Left ventricle myocardium inferior (tissue), 1 donor: ENCODE data around the gene FTCDNL1. TPM values are rescaled to one million over a fixed set of nuclear protein-coding genes. Genes with fewer than 3 reads are reported as not detected.

ENCODE experiments used
- DNase-seq: peaks from one replicate; pipeline ENCODE4 v3.0.0-alpha.2; 2020
- H3K27ac ChIP-seq: fragments of 200-600 bp; replicated peaks from 2 replicates; pipeline ENCODE4 v1.8.0; 2021
- H3K27me3 ChIP-seq: fragments of 200-600 bp; 2 replicates; pipeline ENCODE4 v1.8.0; 2021; ENCODE audit warnings: low read depth
- H3K36me3 ChIP-seq: fragments of 200-600 bp; 2 replicates; pipeline ENCODE4 v1.8.0; 2021
- H3K4me1 ChIP-seq: fragments of 200-600 bp; 2 replicates; pipeline ENCODE4 v1.8.0; 2021
- H3K4me3 ChIP-seq: fragments of 200-600 bp; 2 replicates; pipeline ENCODE4 v1.8.0; 2021; ENCODE audit warnings: mild to moderate bottlenecking, moderate library complexity
- H3K9me3 ChIP-seq: fragments of 200-600 bp; replicated peaks from 2 replicates; pipeline ENCODE4 v1.8.0; 2021
- intact Hi-C: fragments of 100-400 bp; cut with micrococcal nuclease; formaldehyde crosslinking; loops from one replicate; pipeline ENCODE4 v1.11.0; 2022
- total RNA-seq: library from RNA; stranded (reverse); fragmentation: NEBNext Ultra II Directional; extraction: Animal tissue kit (Norgen Biotek cat#: 25700); gene quantifications from one replicate; pipeline ENCODE4 v1.2.1, GENCODE V29; 2021
- TF ChIP-seq, protein P1 (sequence below): fragments of 200-600 bp; IDR thresholded peaks from 2 replicates; pipeline ENCODE4 v1.8.0; 2021; ENCODE audit warnings: antibody characterized with exemption, mild to moderate bottlenecking, borderline replicate concordance
- donor health status: DM: no; HTN: yes; CAD: no; lungs with severe emphysema.

FTCDNL1 gene
- total RNA-seq, 1 donor from 2014 or later: 2.7 TPM

- Histone ChIP-seq H3K4me3 (no peak overlapping the region), H3K36me3 (no peaks in the 10 kb centered on the region), H3K4me1 (no peaks in the 10 kb centered on the region), H3K27ac (no peak overlapping the region), H3K9me3 (no peaks in the 10 kb centered on the region), H3K27me3 (no peaks in the 10 kb centered on the region)
- intact Hi-C loops: no loop called here
- TF ChIP-seq, protein P1, sequence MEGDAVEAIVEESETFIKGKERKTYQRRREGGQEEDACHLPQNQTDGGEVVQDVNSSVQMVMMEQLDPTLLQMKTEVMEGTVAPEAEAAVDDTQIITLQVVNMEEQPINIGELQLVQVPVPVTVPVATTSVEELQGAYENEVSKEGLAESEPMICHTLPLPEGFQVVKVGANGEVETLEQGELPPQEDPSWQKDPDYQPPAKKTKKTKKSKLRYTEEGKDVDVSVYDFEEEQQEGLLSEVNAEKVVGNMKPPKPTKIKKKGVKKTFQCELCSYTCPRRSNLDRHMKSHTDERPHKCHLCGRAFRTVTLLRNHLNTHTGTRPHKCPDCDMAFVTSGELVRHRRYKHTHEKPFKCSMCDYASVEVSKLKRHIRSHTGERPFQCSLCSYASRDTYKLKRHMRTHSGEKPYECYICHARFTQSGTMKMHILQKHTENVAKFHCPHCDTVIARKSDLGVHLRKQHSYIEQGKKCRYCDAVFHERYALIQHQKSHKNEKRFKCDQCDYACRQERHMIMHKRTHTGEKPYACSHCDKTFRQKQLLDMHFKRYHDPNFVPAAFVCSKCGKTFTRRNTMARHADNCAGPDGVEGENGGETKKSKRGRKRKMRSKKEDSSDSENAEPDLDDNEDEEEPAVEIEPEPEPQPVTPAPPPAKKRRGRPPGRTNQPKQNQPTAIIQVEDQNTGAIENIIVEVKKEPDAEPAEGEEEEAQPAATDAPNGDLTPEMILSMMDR: no peak
- DNase-seq: no peak
These were observed 59.7 kb downstream of the FTCDNL1 start for GRCh38 chr2:199791326-199791725.

DNA sequence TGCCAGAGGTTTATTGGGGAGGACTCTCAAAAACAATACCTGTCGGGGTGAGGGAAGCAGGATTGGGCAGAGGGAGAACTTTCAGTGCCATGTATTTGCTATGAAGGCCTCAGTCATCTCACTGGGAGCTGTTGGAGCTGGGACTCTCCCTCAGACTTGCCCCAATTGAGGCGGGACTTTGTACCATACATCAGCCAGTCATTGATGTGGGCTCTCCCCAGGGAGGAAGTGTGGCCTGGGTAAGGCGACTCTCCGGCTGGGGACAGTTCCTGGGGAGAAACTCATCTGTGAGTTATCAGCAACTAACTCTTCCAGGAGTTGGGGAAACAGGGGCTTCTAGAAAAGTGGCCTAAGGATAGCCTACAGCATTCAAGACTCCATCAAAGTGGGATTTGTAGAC lies 66.5 kb downstream of the FTCDNL1 start:
- H3K4me1 ChIP-seq: no peaks in the 10 kb centered on the region
- TF ChIP-seq, protein P1: no peak
- no peaks in the 10 kb centered on the region for H3K36me3 ChIP-seq
- DNase-seq: no peak
- peaks cover 12% of the 10 kb centered on the region for H3K9me3 ChIP-seq
- no peak overlapping the region for H3K27ac ChIP-seq
- H3K27me3 ChIP-seq: no peaks in the 10 kb centered on the region
- no peak overlapping the region for H3K4me3 ChIP-seq
- intact Hi-C loops: no loop called here

DNA sequence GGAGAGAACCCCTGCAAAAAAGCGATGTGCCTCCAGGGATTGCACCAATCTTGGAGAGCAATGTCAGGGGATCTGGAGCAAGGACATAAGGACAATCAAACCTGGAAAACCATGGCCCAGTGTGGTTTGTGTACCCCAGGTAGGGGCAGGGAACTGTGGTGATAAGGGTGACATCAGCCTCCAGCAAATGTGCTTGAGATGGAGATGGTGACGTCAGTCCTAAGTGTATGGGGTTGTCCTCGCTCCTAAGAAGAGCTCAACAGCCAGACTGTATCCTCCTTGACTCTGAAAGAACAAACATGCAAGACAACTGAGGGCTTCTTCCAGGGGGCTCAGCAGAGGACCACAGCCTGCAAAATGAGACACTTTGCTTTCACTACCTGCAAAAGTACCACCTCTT lies 71.4 kb downstream of the FTCDNL1 start:
- peaks cover 12% of the 10 kb centered on the region for H3K9me3 ChIP-seq
- no peak for DNase-seq
- no peak overlapping the region for H3K27ac ChIP-seq

GRCh38 chr2:199778655-199779054 lies 72.3 kb downstream of the FTCDNL1 start:
- H3K27ac ChIP-seq: no peak overlapping the region
- no peaks in the 10 kb centered on the region for H3K27me3 ChIP-seq
- peaks cover 12% of the 10 kb centered on the region for H3K9me3 ChIP-seq
- DNase-seq: no peak
- no peaks in the 10 kb centered on the region for H3K4me1 ChIP-seq
- intact Hi-C loops: no loop called here
- no peaks in the 10 kb centered on the region for H3K36me3 ChIP-seq
- TF ChIP-seq, protein P1: no peak
- H3K4me3 ChIP-seq: no peak overlapping the region

More for the DNA sequence above, 71.4 kb downstream of the FTCDNL1 start:
- intact Hi-C loops: no loop called here
- no peaks in the 10 kb centered on the region for H3K4me1 ChIP-seq
- no peaks in the 10 kb centered on the region for H3K36me3 ChIP-seq
- no peak overlapping the region for H3K4me3 ChIP-seq
- TF ChIP-seq, protein P1: no peak
- no peaks in the 10 kb centered on the region for H3K27me3 ChIP-seq

DNA sequence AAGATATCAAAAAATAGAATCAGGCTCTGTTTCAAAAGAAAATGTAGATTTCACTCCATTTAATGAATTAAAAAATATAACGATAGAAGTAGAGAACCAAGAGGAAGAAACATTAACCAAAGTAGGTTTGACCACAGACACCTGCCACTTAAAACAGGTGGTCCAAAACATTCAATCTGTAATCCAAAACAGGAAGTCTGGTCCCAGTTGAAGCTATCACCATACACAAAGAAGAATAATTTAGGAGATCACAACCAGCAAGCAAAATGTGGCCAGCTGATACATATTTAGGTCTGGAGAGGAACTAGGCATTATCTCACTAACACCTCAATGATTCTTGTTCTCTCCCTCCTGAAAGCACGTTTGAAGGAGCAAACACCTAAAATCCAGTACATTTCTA lies 73.1 kb downstream of the FTCDNL1 start:
- H3K36me3 ChIP-seq: no peaks in the 10 kb centered on the region
- peaks cover 12% of the 10 kb centered on the region for H3K9me3 ChIP-seq
- DNase-seq: no peak
- TF ChIP-seq, protein P1: no peak
- no peak overlapping the region for H3K4me3 ChIP-seq
- H3K27me3 ChIP-seq: no peaks in the 10 kb centered on the region
- no peaks in the 10 kb centered on the region for H3K4me1 ChIP-seq
- H3K27ac ChIP-seq: no peak overlapping the region
- intact Hi-C loops: no loop called here

DNA sequence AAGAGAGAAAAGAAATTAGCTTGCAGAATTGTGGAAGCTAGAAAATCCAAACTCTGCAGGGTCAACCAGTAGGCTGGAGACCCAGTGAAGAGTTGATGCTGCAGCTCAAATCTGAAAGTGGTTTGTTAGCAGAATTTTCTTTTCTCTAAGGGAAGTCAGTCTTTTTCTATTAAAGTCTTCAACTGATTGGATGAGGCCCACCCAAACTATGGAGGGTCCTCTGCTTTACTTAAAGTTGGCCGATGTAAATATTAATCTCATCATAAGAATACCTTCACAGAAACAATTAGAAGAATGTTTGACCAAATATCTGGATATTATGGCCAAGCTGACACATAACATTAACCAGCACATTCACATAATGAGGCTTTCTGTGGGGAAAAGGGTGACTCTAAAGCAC lies 73.7 kb downstream of the FTCDNL1 start:
- H3K4me3 ChIP-seq: no peak overlapping the region
- no peaks in the 10 kb centered on the region for H3K36me3 ChIP-seq
- DNase-seq: no peak
- TF ChIP-seq, protein P1: no peak
- H3K9me3 ChIP-seq: peaks cover 12% of the 10 kb centered on the region
- intact Hi-C loops: no loop called here
- H3K27ac ChIP-seq: no peak overlapping the region
- no peaks in the 10 kb centered on the region for H3K27me3 ChIP-seq
- H3K4me1 ChIP-seq: no peaks in the 10 kb centered on the region
